IPS DF 4.7 (cell line): Measurements from ENCODE around the gene IRF2BP2.

Experiments
- DNase-seq: peaks from one replicate; pipeline ENCODE4 v3.0.0-alpha.2; 2013; ENCODE audit warnings: low spot score; ENCODE audit errors: extremely low read depth

Gene IRF2BP2

GRCh38 chr1:234558330-234558836, 51.6 kb downstream of the IRF2BP2 start:
- no peak for DNase-seq

GRCh38 chr1:234556245-234556943, 53.6 kb downstream of the IRF2BP2 start:
- no peak for DNase-seq

GRCh38 chr1:234555390-234556024, 54.5 kb downstream of the IRF2BP2 start:
- DNase-seq = no peak

GRCh38 chr1:234554698-234555311, 55.2 kb downstream of the IRF2BP2 start:
- DNase-seq = no peak
